Colonic mucosa (tissue), 4 donors: ENCODE measurements around the gene ARL11. TPM values are rescaled to one million over a fixed set of nuclear protein-coding genes. Genes with fewer than 3 reads are reported as not detected.
A peak's percentile ranks its signal among the peaks of the same experiment; 100 is the strongest.
"Not testable (repeated sequence)": the region's sequence is repeated elsewhere in the genome, so short reads cannot be mapped to it uniquely, and the experiment has no call there.

Source experiments
- DNase-seq: peaks from one replicate; pipeline ENCODE4 v3.0.0-alpha.2; 2020
- H3K27ac ChIP-seq: fragments of 200-600 bp; one replicate; pipeline ENCODE4 v1.8.0; 2021
- H3K27me3 ChIP-seq: fragments of 200-600 bp; one replicate; pipeline ENCODE4 v1.8.0; 2021
- H3K36me3 ChIP-seq: fragments of 200-600 bp; one replicate; pipeline ENCODE4 v1.8.0; 2021
- H3K4me1 ChIP-seq: fragments of 200-600 bp; one replicate; pipeline ENCODE4 v1.8.0; 2021; ENCODE audit warnings: mild to moderate bottlenecking
- H3K4me3 ChIP-seq: fragments of 200-600 bp; one replicate; pipeline ENCODE4 v1.8.0; 2021
- H3K9ac ChIP-seq, 2 donors: one replicate each; pipeline ENCODE4 v1.7.0; 2013; ENCODE audit warnings: control low read depth in 2 of 2, low read depth in 2 of 2, low read length in 2 of 2
- H3K9me3 ChIP-seq: fragments of 200-600 bp; one replicate; pipeline ENCODE4 v1.8.0; 2021
- CTCF ChIP-seq: fragments of 200-600 bp; IDR thresholded peaks from one replicate; pipeline ENCODE4 v1.8.0; 2022; ENCODE audit warnings: antibody characterized with exemption, mild to moderate bottlenecking
- intact Hi-C: fragments of 100-400 bp; cut with DNase I; formaldehyde crosslinking; loops from one replicate; pipeline ENCODE4 v1.14.1; 2022
- total RNA-seq, 2 donors: library from RNA; stranded (reverse); fragmentation: NEBNext Ultra II Directional in 1 of 2; extraction: Animal tissue kit (Norgen Biotek cat#: 25700) in 1 of 2; gene quantifications; one replicate each; pipeline ENCODE4 v1.2.1, GENCODE V29; 2021
- donor health status: healthy.
- donor health status: DM: no; HTN: no; CAD: no.
- donor health status: DM: no; HTN: no; CAD: no.

Gene ARL11
- total RNA-seq, 2 donors from 2014 or later = 0.84 to 2.3 TPM

GRCh38 chr13:49596221-49596620 is 32.1 kb upstream of the ARL11 start:
- Histone ChIP-seq H3K4me1 (no peaks in the 10 kb centered on the region), H3K9me3 (no peaks in the 10 kb centered on the region), H3K27me3 (no peaks in the 10 kb centered on the region), H3K27ac (no peak overlapping the region), H3K36me3 (no peaks in the 10 kb centered on the region), H3K9ac (no peak overlapping the region), H3K4me3 (no peak overlapping the region)
- no peak for TF ChIP-seq CTCF
- DNase-seq = no peak
- intact Hi-C loops = no loop called here

GRCh38 chr13:49597043-49597641 is 31.2 kb upstream of the ARL11 start:
- Histone ChIP-seq H3K9ac (no peak overlapping the region), H3K4me3 (no peak overlapping the region), H3K27ac (no peak overlapping the region), H3K36me3 (no peaks in the 10 kb centered on the region), H3K9me3 (no peaks in the 10 kb centered on the region), H3K4me1 (no peaks in the 10 kb centered on the region), H3K27me3 (no peaks in the 10 kb centered on the region)
- TF ChIP-seq CTCF = no peak
- intact Hi-C loops = no loop called here
- DNase-seq = no peak

GRCh38 chr13:49602005-49602404 is 26.3 kb upstream of the ARL11 start:
- Histone ChIP-seq H3K4me3 (no peak overlapping the region), H3K9me3 (no peaks in the 10 kb centered on the region), H3K27me3 (no peaks in the 10 kb centered on the region), H3K27ac (no peak overlapping the region), H3K36me3 (no peaks in the 10 kb centered on the region), H3K4me1 (no peaks in the 10 kb centered on the region), H3K9ac (no peak overlapping the region)
- no peak for TF ChIP-seq CTCF
- intact Hi-C loops = no loop called here
- DNase-seq = no peak

- H3K9ac ChIP-seq, intact Hi-C loops, H3K36me3 ChIP-seq, H3K4me1 ChIP-seq, H3K27me3 ChIP-seq, H3K4me3 ChIP-seq, H3K27ac ChIP-seq, H3K9me3 ChIP-seq, DNase-seq: not testable (repeated sequence)
These were observed 25.7 kb upstream of the ARL11 start for GRCh38 chr13:49602615-49603014.

- H3K27ac ChIP-seq = no peak overlapping the region
- no peak for DNase-seq
- H3K4me1 ChIP-seq = no peaks in the 10 kb centered on the region
- no peaks in the 10 kb centered on the region for H3K36me3 ChIP-seq
- H3K27me3 ChIP-seq = no peaks in the 10 kb centered on the region
- intact Hi-C loops = no loop called here
- no peak overlapping the region for H3K4me3 ChIP-seq
- no peaks in the 10 kb centered on the region for H3K9me3 ChIP-seq
- TF ChIP-seq CTCF = no peak
- no peak overlapping the region for H3K9ac ChIP-seq
These were observed 23.7 kb upstream of the ARL11 start for GRCh38 chr13:49604570-49604969.

- H3K4me1 ChIP-seq = no peaks in the 10 kb centered on the region
- no peaks in the 10 kb centered on the region for H3K36me3 ChIP-seq
- no peak overlapping the region for H3K27ac ChIP-seq
- peak; percentile 66 for TF ChIP-seq CTCF
- H3K4me3 ChIP-seq = peak overlapping the region; percentile 10
- H3K9ac ChIP-seq = no peak overlapping the region
- H3K9me3 ChIP-seq = no peaks in the 10 kb centered on the region
- intact Hi-C loops = loop anchor here (2.0 kb wide), 1 partner anchor 306 kb away; no protein-coding TSS in a partner anchor
- no peaks in the 10 kb centered on the region for H3K27me3 ChIP-seq
- peak; percentile 88 for DNase-seq
These were observed 21.3 kb upstream of the ARL11 start for GRCh38 chr13:49606747-49607648.
